ENCODE results near the gene SMAD1. TPM values are rescaled to one million over a fixed set of nuclear protein-coding genes. Genes with fewer than 3 reads are reported as not detected.

The SMAD1 gene
- polyA plus RNA-seq, 4 donors: 62.1 to 69.4 (median 63.2) TPM

Other genes starting within 250 kb of the SMAD1 start
- 10 to 100 TPM; 10.5 to 14.5 (median 12.3) TPM for gene MMAA, start 137.5 kb downstream of the SMAD1 start, polyA plus RNA-seq (ENCODE audit: insufficient read length in 4 of 4)
- gene C4orf51, start 198.3 kb downstream of the SMAD1 start, polyA plus RNA-seq (ENCODE audit: insufficient read length in 4 of 4): not detected